Gastrocnemius medialis (tissue), 4 donors: ENCODE measurements around the gene PRDM16. TPM values are rescaled to one million over a fixed set of nuclear protein-coding genes. Genes with fewer than 3 reads are reported as not detected.
A peak's percentile ranks its signal among the peaks of the same experiment; 100 is the strongest.

Source experiments
- ATAC-seq, 2 donors: fragments of 150-250 bp; one replicate each; pipeline ENCODE4 v1.9.1; 2016
- DNase-seq, 2 donors: peaks; one replicate each; pipeline ENCODE4 v3.0.0-alpha.2; 2019
- H3K27ac ChIP-seq, 4 donors: fragments of 200-600 bp; sonication (generic); 1 replicate in 1 of 4; 2 replicates in 3 of 4; pipeline ENCODE4 v1.5.1; 2016 to 2018; ENCODE audit warnings: mild to moderate bottlenecking in 2 of 4, moderate library complexity in 1 of 4
- H3K27me3 ChIP-seq, 3 donors: fragments of 200-600 bp; sonication (generic) in 2 of 3; 1 replicate in 1 of 3; 2 replicates in 2 of 3; pipeline versions ENCODE4 v1.5.1 to v1.6.0; 2016 to 2019; ENCODE audit warnings: mild to moderate bottlenecking in 1 of 3, moderate library complexity in 1 of 3
- H3K36me3 ChIP-seq, 2 donors: fragments of 200-600 bp; sonication (generic) in 1 of 2; one replicate each; pipeline ENCODE4 v1.5.1; 2017 to 2018
- H3K4me1 ChIP-seq, 2 donors: fragments of 200-600 bp; sonication (generic) in 1 of 2; one replicate each; pipeline ENCODE4 v1.5.1; 2016 to 2017; ENCODE audit warnings: mild to moderate bottlenecking in 2 of 2
- H3K4me3 ChIP-seq, 4 donors: fragments of 200-600 bp; sonication (generic) in 3 of 4; 1 replicate in 1 of 4; 2 replicates in 3 of 4; pipeline ENCODE4 v1.5.1; 2016 to 2019; ENCODE audit warnings: mild to moderate bottlenecking in 2 of 4
- H3K9me3 ChIP-seq, 3 donors: fragments of 200-600 bp; sonication (generic) in 2 of 3; 1 replicate in 1 of 3; 2 replicates in 2 of 3; pipeline ENCODE4 v1.5.1; 2016 to 2019
- POLR2A ChIP-seq, 2 donors: fragments of 450-650 bp; IDR thresholded peaks; one replicate each; pipeline ENCODE4 v1.6.1; 2017; ENCODE audit warnings: antibody characterized with exemption in 2 of 2, mild to moderate bottlenecking in 2 of 2, moderate library complexity in 2 of 2
- in situ Hi-C, 4 donors: fragments of 200-750 bp; cut with MboI; loops; one replicate each; pipeline versions ENCODE4 v1.15.0 to v1.8.0; 2017; ENCODE audit warnings: low sequenced_read_pairs in 4 of 4
- intact Hi-C: fragments of 100-400 bp; cut with DNase I; formaldehyde crosslinking; loops from one replicate; pipeline ENCODE4 v1.15.1; 2023; ENCODE audit warnings: low total_unique reads
- total RNA-seq, 4 donors: library from RNA; depleted of rRNA; stranded (reverse); fragments of >200 nt; gene quantifications; one replicate each; pipeline versions ENCODE4 v1.1.0 to v1.2.3, GENCODE V29; 2016
- TF ChIP-seq, protein P1 (sequence below), 5 experiments: fragments of 450-650 bp in 3 of 5; fragments of 200-600 bp in 2 of 5; sonication (generic) in 2 of 5; IDR thresholded peaks in 4 of 5; conservative IDR thresholded peaks in 1 of 5; 1 replicate in 4 of 5; 2 replicates in 1 of 5; pipeline ENCODE4 v1.5.1; 2016 to 2019; ENCODE audit warnings: antibody characterized with exemption in 5 of 5, mild to moderate bottlenecking in 3 of 5, moderate library complexity in 3 of 5

The PRDM16 gene
- total RNA-seq, 4 donors from 2014 or later = 0.03 to 0.19 (median 0.17) TPM

DNA sequence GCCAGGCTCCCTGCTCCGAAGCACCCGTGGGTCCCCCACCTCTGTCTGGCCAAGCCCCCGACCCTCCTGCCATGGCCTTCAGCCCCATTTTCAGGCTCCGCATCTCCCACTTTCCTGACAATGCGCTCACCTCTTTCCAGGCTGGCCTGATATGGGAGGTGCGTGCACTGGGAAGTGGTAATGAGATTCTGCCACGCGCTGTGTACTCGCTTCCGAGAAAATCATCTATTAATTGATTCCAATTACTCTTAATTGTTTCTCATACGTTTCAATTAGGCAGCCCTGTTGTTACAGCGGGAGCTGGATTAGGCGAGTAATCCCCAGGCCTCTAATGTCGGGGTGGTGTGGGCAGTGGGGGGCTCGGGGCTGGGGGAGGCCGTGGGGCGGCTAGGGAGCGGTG is 263.0 kb downstream of the PRDM16 start:
- no peaks in the 10 kb centered on the region for H3K27me3 ChIP-seq
- DNase-seq (no peak), ATAC-seq (no peak)
- H3K36me3 ChIP-seq = no peaks in the 10 kb centered on the region
- H3K4me3 ChIP-seq = no peak overlapping the region
- peaks cover 8% of the 10 kb centered on the region in 2 donors for H3K4me1 ChIP-seq
- no peak overlapping the region for H3K27ac ChIP-seq
- intact Hi-C loops = no loop called here
- H3K9me3 ChIP-seq = no peaks in the 10 kb centered on the region
- in situ Hi-C loops = no loop called here
- no peak for TF ChIP-seq POLR2A (IDR thresholded peaks at IDR 0.05)
- TF ChIP-seq, protein P1, sequence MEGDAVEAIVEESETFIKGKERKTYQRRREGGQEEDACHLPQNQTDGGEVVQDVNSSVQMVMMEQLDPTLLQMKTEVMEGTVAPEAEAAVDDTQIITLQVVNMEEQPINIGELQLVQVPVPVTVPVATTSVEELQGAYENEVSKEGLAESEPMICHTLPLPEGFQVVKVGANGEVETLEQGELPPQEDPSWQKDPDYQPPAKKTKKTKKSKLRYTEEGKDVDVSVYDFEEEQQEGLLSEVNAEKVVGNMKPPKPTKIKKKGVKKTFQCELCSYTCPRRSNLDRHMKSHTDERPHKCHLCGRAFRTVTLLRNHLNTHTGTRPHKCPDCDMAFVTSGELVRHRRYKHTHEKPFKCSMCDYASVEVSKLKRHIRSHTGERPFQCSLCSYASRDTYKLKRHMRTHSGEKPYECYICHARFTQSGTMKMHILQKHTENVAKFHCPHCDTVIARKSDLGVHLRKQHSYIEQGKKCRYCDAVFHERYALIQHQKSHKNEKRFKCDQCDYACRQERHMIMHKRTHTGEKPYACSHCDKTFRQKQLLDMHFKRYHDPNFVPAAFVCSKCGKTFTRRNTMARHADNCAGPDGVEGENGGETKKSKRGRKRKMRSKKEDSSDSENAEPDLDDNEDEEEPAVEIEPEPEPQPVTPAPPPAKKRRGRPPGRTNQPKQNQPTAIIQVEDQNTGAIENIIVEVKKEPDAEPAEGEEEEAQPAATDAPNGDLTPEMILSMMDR (IDR thresholded peaks at IDR 0.05 in 4 of 5, conservative IDR thresholded peaks at IDR 0.05 in 1 of 5) = no peak

DNA sequence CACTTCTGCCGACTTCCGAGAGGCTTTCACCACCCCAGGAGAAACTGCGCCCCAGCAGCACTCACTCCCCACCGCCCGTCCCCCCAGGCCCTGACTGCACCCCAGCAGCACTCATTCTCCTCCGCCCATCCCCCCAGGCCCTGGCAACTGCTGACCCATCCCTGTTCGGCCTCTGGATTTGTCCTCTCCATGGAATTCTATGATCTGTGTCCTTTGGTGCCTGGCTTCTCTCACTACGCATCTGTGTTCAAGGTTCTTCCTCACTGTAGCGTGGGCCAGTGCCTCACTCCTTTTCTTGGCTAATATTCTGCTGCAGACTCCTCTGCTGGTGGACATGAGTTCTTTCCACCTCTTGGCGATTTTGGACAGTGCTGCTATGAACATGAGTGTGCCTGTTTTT is 263.7 kb downstream of the PRDM16 start:
- intact Hi-C loops (no loop called here), in situ Hi-C loops (no loop called here)
- no peak for TF ChIP-seq POLR2A (IDR thresholded peaks at IDR 0.05)
- TF ChIP-seq, protein P1 (IDR thresholded peaks at IDR 0.05 in 4 of 5, conservative IDR thresholded peaks at IDR 0.05 in 1 of 5) = no peak
- no peaks in the 10 kb centered on the region for H3K9me3 ChIP-seq
- no peak overlapping the region for H3K27ac ChIP-seq
- no peaks in the 10 kb centered on the region for H3K27me3 ChIP-seq
- H3K4me1 ChIP-seq = peaks cover 8% of the 10 kb centered on the region in 2 donors
- no peak for DNase-seq
- H3K4me3 ChIP-seq = no peak overlapping the region
- no peaks in the 10 kb centered on the region for H3K36me3 ChIP-seq
- ATAC-seq = no peak

DNA sequence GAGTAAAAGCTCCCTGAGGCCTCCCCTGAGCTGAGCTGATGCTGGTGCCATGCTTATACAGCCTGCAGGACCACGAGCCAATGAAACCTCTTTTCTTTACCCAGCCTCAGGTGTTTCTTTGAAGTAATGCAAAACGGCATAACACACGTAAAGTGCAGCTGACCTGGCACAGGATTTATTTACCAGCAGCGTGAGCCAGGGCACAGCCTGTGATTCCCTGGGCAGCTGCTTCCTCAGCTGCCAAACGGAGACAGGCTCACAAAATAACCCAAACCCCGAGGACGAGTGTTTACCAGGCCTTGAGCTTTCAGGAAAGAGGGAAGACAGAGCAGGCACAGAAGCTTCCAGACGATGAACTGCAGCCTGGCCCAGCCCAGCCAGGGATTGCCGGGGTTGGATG is 264.9 kb downstream of the PRDM16 start:
- Histone ChIP-seq H3K4me1 (peaks cover 8% of the 10 kb centered on the region in 2 donors), H3K27ac (peak overlapping the region in 3 of 4 donors; percentile 36 to 68 (median 64)), H3K27me3 (no peaks in the 10 kb centered on the region), H3K36me3 (no peaks in the 10 kb centered on the region), H3K4me3 (no peak overlapping the region), H3K9me3 (no peaks in the 10 kb centered on the region)
- DNase-seq (peak; percentile 19 to 37), ATAC-seq (peak; percentile 62 to 86)
- TF ChIP-seq, protein P1 (IDR thresholded peaks at IDR 0.05 in 4 of 5, conservative IDR thresholded peaks at IDR 0.05 in 1 of 5) = no peak
- no peak for TF ChIP-seq POLR2A (IDR thresholded peaks at IDR 0.05)
- in situ Hi-C loops = no loop called here
- intact Hi-C loops = loop anchor here (2.0 kb wide), 1 partner anchor 21 kb away; no protein-coding TSS in a partner anchor

DNA sequence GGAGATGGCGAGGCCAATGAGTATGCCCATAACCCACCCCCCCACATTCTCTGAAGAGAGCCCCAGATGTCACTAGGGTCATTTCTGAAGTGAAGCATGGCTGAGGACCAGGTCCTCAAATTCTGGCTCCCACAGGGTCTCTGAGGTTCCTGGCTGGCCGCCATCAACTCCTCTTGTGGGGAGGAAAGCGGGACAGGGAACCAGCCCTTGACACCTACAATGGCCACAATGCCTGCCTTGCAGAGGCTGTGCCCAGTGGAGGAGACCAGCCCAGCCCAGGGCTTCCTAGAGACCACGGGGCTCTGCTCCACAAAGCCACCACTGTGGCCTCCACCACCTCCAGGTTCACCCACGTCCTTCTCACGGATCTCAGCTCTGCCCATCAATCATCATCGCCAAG is 265.4 kb downstream of the PRDM16 start:
- in situ Hi-C loops = no loop called here
- no peak overlapping the region for H3K4me3 ChIP-seq
- intact Hi-C loops = loop anchor here (2.0 kb wide), 1 partner anchor 22 kb away; no protein-coding TSS in a partner anchor
- TF ChIP-seq, protein P1 (IDR thresholded peaks at IDR 0.05 in 4 of 5, conservative IDR thresholded peaks at IDR 0.05 in 1 of 5) = no peak
- no peak for TF ChIP-seq POLR2A (IDR thresholded peaks at IDR 0.05)
- no peak for ATAC-seq
- H3K36me3 ChIP-seq = no peaks in the 10 kb centered on the region
- peak overlapping the region in 3 of 4 donors; percentile 36 to 68 (median 64) for H3K27ac ChIP-seq
- H3K27me3 ChIP-seq = no peaks in the 10 kb centered on the region
- peaks cover 8% of the 10 kb centered on the region in 2 donors for H3K4me1 ChIP-seq
- DNase-seq = no peak
- H3K9me3 ChIP-seq = no peaks in the 10 kb centered on the region
